GM21381 (cell line): Measurements from ENCODE around the gene SYTL4.
A peak's percentile ranks its signal among the peaks of the same experiment; 100 is the strongest.

Source experiments
- ATAC-seq: cut with Tn5 transposase; IDR thresholded peaks from one replicate; pipeline ENCODE4 v1.9.1; 2021; ENCODE audit warnings: mild to moderate bottlenecking, moderate library complexity; ENCODE audit not compliant: unreplicated experiment

Gene SYTL4

DNA sequence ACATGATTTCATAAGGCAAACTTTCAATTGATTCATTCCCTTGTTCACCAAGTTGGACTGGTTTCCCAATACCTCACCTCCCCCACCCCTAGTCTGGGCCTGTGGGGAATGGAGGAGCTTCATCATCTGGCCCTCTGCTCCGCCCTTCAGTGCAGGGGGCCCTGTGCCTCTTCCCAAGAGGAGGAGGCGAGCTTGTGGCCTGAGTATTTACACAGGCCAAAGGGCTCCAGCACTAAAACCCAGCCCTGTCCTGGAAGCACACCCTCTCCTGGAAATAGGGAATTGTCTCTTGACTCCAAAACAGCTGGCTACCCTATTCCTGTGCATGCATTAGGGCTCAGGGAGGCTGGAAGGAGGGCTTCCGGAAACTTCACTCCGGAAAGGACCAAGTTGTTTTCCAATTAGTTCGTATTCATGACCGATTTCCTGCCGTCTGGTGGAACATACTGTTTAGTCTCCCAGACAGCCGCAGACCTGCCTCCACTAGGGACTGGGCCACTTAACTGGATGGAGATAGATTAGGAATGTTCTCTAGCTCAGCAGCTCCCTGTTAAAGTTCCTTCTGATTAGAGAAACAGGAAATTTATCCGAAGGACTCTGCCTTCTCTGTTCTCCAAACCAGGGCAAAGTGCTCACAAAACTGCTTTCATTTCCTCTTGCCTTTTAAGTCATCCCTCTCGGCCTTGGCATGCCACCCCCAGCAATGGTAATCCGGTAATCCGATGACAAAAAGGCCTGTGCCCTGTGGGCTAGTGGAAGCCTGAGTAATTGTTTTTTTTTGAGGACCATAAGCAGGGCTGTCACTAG is 82.2 kb downstream of the SYTL4 start:
- ATAC-seq: no peak

GRCh38 chrX:100648458-100649417 is 83.2 kb downstream of the SYTL4 start:
- ATAC-seq: no peak

GRCh38 chrX:100647739-100648138 is 84.2 kb downstream of the SYTL4 start:
- ATAC-seq: no peak

- no peak for ATAC-seq
These were observed 84.8 kb downstream of the SYTL4 start for GRCh38 chrX:100647095-100647494.

DNA sequence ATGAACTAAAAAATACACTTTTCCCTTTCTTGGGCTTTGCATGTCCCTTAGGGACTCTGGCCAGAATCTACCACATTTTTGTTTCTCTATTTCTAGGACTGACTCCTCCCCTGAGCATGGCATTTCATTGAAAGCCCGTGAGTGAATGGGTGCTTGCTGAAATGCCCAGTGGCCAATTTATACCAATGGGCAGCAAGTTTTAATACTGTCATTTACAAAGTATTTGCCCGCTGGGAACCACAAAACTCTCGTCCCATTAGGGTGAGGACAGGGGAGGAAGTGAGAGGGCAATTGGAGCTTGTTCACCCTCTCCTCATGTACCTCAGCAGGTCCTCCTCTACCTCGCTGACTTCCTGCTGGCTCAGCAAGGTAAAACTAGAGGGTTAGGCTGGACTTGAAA is 86.8 kb downstream of the SYTL4 start:
- no peak for ATAC-seq

GRCh38 chrX:100643956-100644860 is 87.7 kb downstream of the SYTL4 start, which contains the start of gene SRPX2:
Gene SRPX2 (plus strand): TSS chrX:100644199. CDS start chrX:100646323, 2,124 bp downstream.
- ATAC-seq: no peak

- no peak for ATAC-seq
These were observed 88.7 kb downstream of the SYTL4 start for GRCh38 chrX:100643212-100643611.

DNA sequence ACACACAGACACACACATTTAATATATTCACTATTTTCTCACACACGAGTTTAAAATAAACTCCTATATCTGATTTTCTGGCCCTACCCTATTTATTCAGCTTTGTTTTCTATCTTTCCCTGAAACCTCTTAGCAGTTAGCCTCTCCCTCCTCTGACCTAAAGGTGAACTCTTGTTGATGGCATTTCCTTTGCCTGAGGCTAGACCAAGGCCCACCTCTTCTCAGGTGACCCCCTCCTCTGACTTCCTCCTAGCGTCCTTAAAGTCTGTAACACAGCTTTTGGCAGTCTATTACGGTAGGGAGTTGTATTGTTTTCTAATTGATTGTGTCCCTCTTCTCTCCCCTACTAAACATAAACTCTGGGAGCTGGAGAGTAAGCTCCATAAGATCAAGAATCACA is 89.6 kb downstream of the SYTL4 start:
- ATAC-seq: no peak

DNA sequence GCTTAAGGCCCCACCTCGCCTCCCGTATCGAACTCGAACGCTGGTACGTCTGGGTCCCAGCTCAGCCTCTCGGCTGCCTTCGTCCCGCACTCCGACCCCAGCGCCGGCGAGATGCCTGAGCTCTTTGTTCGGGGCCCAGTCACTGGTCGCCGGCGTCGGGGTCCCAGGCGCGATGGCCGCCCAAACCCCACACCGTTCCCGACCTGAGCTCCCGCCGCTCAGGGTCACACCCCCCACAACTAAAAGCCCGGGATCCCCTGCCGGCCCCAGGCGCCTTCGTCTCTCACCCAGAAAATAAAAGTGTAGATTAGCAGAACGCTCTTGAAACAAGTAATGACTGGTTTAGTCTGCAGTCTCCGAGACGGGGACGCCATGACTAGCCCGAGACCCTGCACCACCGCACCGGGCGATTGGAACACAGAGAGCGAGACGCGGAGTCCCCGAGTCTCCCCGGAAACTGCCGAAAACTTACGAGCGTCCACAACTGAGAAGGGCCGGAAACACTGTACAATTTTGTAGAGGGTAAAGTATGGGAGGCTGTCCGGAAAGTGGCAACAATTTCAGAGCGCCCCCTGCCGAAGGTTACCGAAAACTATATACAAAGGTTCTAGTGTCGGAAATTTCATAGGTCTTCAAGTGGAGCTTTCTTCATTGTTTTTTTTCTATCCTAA is 95.5 kb downstream of the SYTL4 start, which contains the start of gene TSPAN6:
Gene TSPAN6 (minus strand): TSS at position 486 of the 671 bp plus-strand sequence. CDS start 112 bp downstream, at position 374.
- peak; percentile 98 for ATAC-seq

DNA sequence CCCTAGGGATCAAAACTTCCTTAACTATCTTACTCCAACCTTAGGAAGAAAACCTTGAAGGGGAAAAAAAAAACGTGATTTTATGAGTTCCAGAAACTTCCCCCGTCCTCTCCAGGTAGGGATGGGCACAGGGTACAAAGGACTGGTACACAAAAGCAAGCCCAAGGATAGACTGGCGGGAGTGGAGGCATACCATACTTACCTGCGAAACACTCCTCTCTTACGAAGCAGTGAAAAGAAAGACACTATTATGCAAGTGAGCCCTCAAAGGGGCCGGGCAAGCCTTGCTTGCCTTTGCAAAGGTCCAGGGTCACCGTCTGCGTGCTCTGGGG is 96.0 kb downstream of the SYTL4 start:
- ATAC-seq: no peak

DNA sequence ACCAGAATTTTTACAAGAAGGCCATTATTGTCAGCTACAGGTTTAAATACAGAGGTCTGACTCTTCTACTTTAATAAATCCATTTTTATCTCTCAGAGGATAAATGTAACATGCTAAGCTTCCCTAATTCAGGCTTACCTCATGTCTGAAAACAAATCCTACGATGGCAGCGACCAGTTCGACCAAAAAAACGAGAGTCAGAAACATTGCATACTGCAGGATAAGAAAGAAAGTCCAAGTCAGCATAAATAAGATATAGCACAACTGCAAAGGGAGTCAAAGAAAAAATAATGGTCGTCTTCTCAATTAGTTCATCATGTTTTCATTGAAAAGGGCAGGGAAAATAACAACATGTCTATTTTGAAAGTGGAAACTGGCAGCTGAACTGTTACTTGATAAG is 96.9 kb downstream of the SYTL4 start:
- ATAC-seq: no peak

DNA sequence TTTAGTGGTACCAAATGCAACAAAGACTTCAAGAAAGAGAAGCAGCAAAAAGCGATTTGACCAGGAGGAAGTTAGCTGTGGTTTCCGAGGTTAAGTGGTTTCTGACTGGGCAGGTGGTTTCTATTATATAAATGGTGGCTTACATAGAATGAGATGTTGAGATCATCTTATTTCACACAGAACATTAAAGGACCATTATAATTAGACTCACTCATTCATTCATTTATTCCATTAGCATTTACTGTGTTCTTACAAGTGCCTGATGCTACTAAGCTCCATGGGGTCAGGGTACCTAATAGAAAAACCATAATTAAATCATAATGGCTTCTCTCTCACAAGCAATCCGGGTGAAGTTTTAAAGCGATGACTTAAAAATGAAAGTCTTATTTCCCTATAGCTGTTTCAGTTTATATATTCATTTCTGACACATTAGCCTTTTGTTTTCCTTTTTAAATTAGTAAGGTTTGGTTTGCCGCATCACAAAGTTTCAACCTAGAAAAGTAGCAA is 105.9 kb downstream of the SYTL4 start:
- peak; percentile 93 for ATAC-seq
